Renal cortical epithelial cell (primary cell): ENCODE data around the gene UBR1. TPM values are rescaled to one million over a fixed set of nuclear protein-coding genes. Genes with fewer than 3 reads are reported as not detected.
A peak's percentile ranks its signal among the peaks of the same experiment; 100 is the strongest.
"Not testable (repeated sequence)": the region's sequence is repeated elsewhere in the genome, so short reads cannot be mapped to it uniquely, and the experiment has no call there.

Source experiments
- DNase-seq: peaks from one replicate; pipeline ENCODE4 v3.0.0-alpha.2; 2011; ENCODE audit warnings: low read depth
- total RNA-seq: library from RNA; depleted of rRNA; stranded (reverse); fragments of >200 nt; gene quantifications from 2 replicates; pipeline ENCODE4 v1.2.3, GENCODE V29; 2014

Gene UBR1
- total RNA-seq, 1 donor from 2014 or later, result 32.2 TPM

- no peak for DNase-seq
Measured at GRCh38 chr15:42974202-42974862, 131.5 kb downstream of the UBR1 start.

- DNase-seq, result no peak
Measured at GRCh38 chr15:42973114-42973513, 132.7 kb downstream of the UBR1 start.

- no peak for DNase-seq
Measured at GRCh38 chr15:42971830-42972229, 134.0 kb downstream of the UBR1 start.

- DNase-seq, result no peak
Measured at GRCh38 chr15:42964476-42964875, 141.4 kb downstream of the UBR1 start.

GRCh38 chr15:42955518-42955917 is 150.3 kb downstream of the UBR1 start:
- no peak for DNase-seq

GRCh38 chr15:42954291-42954690 is 151.5 kb downstream of the UBR1 start:
- DNase-seq, result no peak

- not testable (repeated sequence) for DNase-seq
Measured at GRCh38 chr15:42948898-42949297, 156.9 kb downstream of the UBR1 start.

- no peak for DNase-seq
Measured at GRCh38 chr15:42940527-42940926, 165.3 kb downstream of the UBR1 start.

GRCh38 chr15:42939841-42940240 is 166.0 kb downstream of the UBR1 start:
- DNase-seq, result no peak

- no peak for DNase-seq
Measured at GRCh38 chr15:42937143-42937542, 168.7 kb downstream of the UBR1 start.

GRCh38 chr15:42933886-42934667 is 171.8 kb downstream of the UBR1 start:
- no peak for DNase-seq

GRCh38 chr15:42932833-42933515 is 172.9 kb downstream of the UBR1 start:
- DNase-seq, result no peak

GRCh38 chr15:42931702-42932486 is 173.9 kb downstream of the UBR1 start:
- no peak for DNase-seq

GRCh38 chr15:42929306-42929848 is 176.5 kb downstream of the UBR1 start:
- DNase-seq, result no peak

GRCh38 chr15:42921342-42921731 is 184.5 kb downstream of the UBR1 start:
- DNase-seq, result no peak

- peak; percentile 94 for DNase-seq
Measured at GRCh38 chr15:42920519-42921341, 185.1 kb downstream of the UBR1 start, which contains the start of gene TTBK2. Gene TTBK2, minus strand, starts transcription at chr15:42920778. Its CDS starts 42,161 bp downstream, at chr15:42878617.

- peak; percentile 38 for DNase-seq
Measured at GRCh38 chr15:42919799-42920518, 185.9 kb downstream of the UBR1 start.

GRCh38 chr15:42919308-42919707 is 186.5 kb downstream of the UBR1 start:
- DNase-seq, result no peak

- DNase-seq, result no peak
Measured at GRCh38 chr15:42918047-42918446, 187.8 kb downstream of the UBR1 start.
